HG02610 (cell line): Measurements from ENCODE around the gene ALK.

Experiments
- ATAC-seq: cut with Tn5 transposase; IDR thresholded peaks from one replicate; pipeline ENCODE4 v1.9.1; 2021; ENCODE audit warnings: mild to moderate bottlenecking, moderate library complexity; ENCODE audit not compliant: unreplicated experiment

ALK gene

GRCh38 chr2:29426354-29426753 lies 495.0 kb downstream of the ALK start:
- ATAC-seq, result no peak

GRCh38 chr2:29425866-29426265 lies 495.5 kb downstream of the ALK start:
- ATAC-seq, result no peak

- no peak for ATAC-seq
Observed at GRCh38 chr2:29423061-29423666, 498.2 kb downstream of the ALK start.

- no peak for ATAC-seq
Observed at GRCh38 chr2:29420999-29421782, 500.2 kb downstream of the ALK start.

GRCh38 chr2:29420464-29420863 lies 500.9 kb downstream of the ALK start:
- no peak for ATAC-seq

GRCh38 chr2:29417630-29418029 lies 503.8 kb downstream of the ALK start:
- ATAC-seq, result no peak

- ATAC-seq, result no peak
Observed at GRCh38 chr2:29412197-29412925, 509.0 kb downstream of the ALK start.

- no peak for ATAC-seq
Observed at GRCh38 chr2:29405707-29406106, 515.7 kb downstream of the ALK start.

- no peak for ATAC-seq
Observed at GRCh38 chr2:29405266-29405665, 516.1 kb downstream of the ALK start.

GRCh38 chr2:29401994-29402393 lies 519.4 kb downstream of the ALK start:
- no peak for ATAC-seq

GRCh38 chr2:29400930-29401653 lies 520.3 kb downstream of the ALK start:
- no peak for ATAC-seq

GRCh38 chr2:29398384-29399237 lies 522.8 kb downstream of the ALK start:
- ATAC-seq, result no peak

- ATAC-seq, result no peak
Observed at GRCh38 chr2:29397713-29398112, 523.7 kb downstream of the ALK start.

- ATAC-seq, result no peak
Observed at GRCh38 chr2:29397039-29397438, 524.3 kb downstream of the ALK start.

GRCh38 chr2:29394981-29395350 lies 526.4 kb downstream of the ALK start:
- no peak for ATAC-seq

- no peak for ATAC-seq
Observed at GRCh38 chr2:29394311-29394980, 526.9 kb downstream of the ALK start.

- ATAC-seq, result no peak
Observed at GRCh38 chr2:29393676-29394075, 527.7 kb downstream of the ALK start.

GRCh38 chr2:29392774-29393173 lies 528.6 kb downstream of the ALK start:
- ATAC-seq, result no peak

- no peak for ATAC-seq
Observed at GRCh38 chr2:29390136-29390535, 531.2 kb downstream of the ALK start.

- ATAC-seq, result no peak
Observed at GRCh38 chr2:29389686-29390085, 531.7 kb downstream of the ALK start.
